Muscle layer of colon (tissue), 2 donors: ENCODE measurements around the gene HAX1.
"Not testable (repeated sequence)": the region's sequence is repeated elsewhere in the genome, so short reads cannot be mapped to it uniquely, and the experiment has no call there.

ENCODE experiments used
- H3K27ac ChIP-seq: one replicate; pipeline ENCODE4 v1.7.0; 2013; ENCODE audit warnings: low read depth, mild to moderate bottlenecking, low read length, moderate library complexity
- H3K27me3 ChIP-seq, 2 donors: one replicate each; pipeline ENCODE4 v1.7.0; 2013; ENCODE audit warnings: low read length in 2 of 2, mild to moderate bottlenecking in 2 of 2; ENCODE audit not compliant: insufficient read depth in 2 of 2, control insufficient read depth in 1 of 2
- H3K36me3 ChIP-seq: one replicate; pipeline ENCODE4 v1.7.0; 2013; ENCODE audit warnings: mild to moderate bottlenecking, low read length; ENCODE audit not compliant: insufficient read depth
- H3K4me1 ChIP-seq: one replicate; pipeline ENCODE4 v1.7.0; 2013; ENCODE audit warnings: mild to moderate bottlenecking, low read length; ENCODE audit not compliant: insufficient read depth
- H3K4me3 ChIP-seq, 2 donors: one replicate each; pipeline ENCODE4 v1.7.0; 2013; ENCODE audit warnings: low read length in 2 of 2, low read depth in 1 of 2, mild to moderate bottlenecking in 1 of 2, moderate library complexity in 1 of 2
- H3K9ac ChIP-seq: one replicate; pipeline ENCODE4 v1.7.0; 2013; ENCODE audit warnings: low read length
- H3K9me3 ChIP-seq: one replicate; pipeline ENCODE4 v1.7.0; 2013; ENCODE audit warnings: mild to moderate bottlenecking, low read length
- donor health status: abdominal sarcoma.
- donor health status: Adenocarcinoma of cecum.

HAX1 gene

DNA sequence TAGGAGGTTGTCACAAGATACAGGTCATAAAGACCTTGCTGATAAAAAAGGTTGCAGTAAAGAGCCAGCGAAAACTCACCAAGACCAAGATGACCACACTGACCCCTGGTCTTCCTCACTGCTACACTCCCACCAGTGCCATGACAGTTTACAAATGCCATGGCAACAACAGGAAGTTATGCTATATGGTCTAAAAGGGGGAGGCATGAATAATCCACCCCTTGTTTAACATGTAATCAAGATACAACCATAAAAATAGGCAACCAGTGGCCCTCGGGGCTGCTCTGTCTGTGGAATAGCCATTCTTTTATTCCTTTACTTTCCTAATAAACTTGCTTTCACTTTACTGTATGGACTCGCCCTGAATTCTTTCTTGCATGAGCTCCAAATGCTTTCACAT lies 41.8 kb downstream of the HAX1 start:
- H3K4me3 ChIP-seq, H3K9ac ChIP-seq, H3K4me1 ChIP-seq, H3K9me3 ChIP-seq, H3K27ac ChIP-seq, H3K27me3 ChIP-seq, H3K36me3 ChIP-seq: not testable (repeated sequence)

- Histone ChIP-seq H3K9ac (no peak overlapping the region), H3K9me3 (no peaks in the 10 kb centered on the region), H3K4me1 (no peaks in the 10 kb centered on the region), H3K27me3 (no peaks in the 10 kb centered on the region), H3K27ac (no peak overlapping the region), H3K36me3 (no peaks in the 10 kb centered on the region), H3K4me3 (no peak overlapping the region)
These were observed 44.3 kb downstream of the HAX1 start for GRCh38 chr1:154316704-154317103.

GRCh38 chr1:154318386-154318785 lies 46.0 kb downstream of the HAX1 start:
- Histone ChIP-seq H3K27me3 (no peaks in the 10 kb centered on the region), H3K9me3 (no peaks in the 10 kb centered on the region), H3K9ac (no peak overlapping the region), H3K27ac (no peak overlapping the region), H3K4me1 (no peaks in the 10 kb centered on the region), H3K4me3 (no peak overlapping the region), H3K36me3 (no peaks in the 10 kb centered on the region)

DNA sequence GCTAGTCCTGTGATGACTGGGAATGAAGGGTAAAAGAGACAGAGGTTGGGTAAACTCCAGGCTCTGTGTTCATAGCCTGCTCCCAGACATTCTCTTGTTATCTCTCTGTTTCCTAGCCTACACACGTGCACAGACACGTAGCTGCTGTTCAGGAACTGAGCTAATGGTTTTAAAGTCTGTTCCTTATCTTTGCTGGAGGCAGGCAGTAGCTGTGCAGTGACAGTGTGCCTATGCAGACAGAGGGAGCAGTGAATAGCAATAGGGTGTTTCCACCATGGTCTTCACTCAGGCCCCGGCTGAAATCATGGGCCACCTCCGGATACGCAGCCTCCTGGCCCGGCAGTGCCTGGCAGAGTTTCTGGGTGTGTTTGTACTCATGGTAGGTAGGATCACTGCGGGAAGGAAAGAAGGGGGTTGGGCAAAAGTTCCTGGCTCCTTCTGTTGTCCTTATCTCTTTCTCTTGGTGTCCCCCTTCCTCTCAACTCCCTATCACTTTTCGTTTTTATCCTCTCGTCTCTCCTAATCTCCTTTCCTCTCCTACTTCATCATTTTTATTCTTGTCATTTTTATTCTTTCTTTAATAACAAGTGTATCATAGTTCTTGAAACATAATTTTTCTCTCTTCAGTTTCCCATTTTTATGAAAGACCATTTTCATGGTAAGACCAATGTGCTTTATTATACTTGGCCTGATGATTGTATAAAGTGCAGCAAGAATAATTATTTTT lies 48.6 kb downstream of the HAX1 start, which contains the start of gene AQP10:
Gene AQP10 (plus strand): TSS at position 212 of the 727 bp plus-strand sequence. CDS start 63 bp downstream, at position 275.
- Histone ChIP-seq H3K9ac (no peak within 1 kb of the TSS), H3K9me3 (no peaks in the 10 kb centered on the region), H3K27ac (no peak within 1 kb of the TSS), H3K4me3 (no peak within 1 kb of the TSS), H3K4me1 (peaks cover 5% of the 10 kb centered on the region), H3K27me3 (no peaks in the 10 kb centered on the region), H3K36me3 (no peaks in the 10 kb centered on the region)

GRCh38 chr1:154321609-154321934 lies 49.1 kb downstream of the HAX1 start:
- not testable (repeated sequence) for H3K9ac ChIP-seq, H3K4me1 ChIP-seq, H3K27ac ChIP-seq, H3K27me3 ChIP-seq, H3K36me3 ChIP-seq, H3K4me3 ChIP-seq, H3K9me3 ChIP-seq

DNA sequence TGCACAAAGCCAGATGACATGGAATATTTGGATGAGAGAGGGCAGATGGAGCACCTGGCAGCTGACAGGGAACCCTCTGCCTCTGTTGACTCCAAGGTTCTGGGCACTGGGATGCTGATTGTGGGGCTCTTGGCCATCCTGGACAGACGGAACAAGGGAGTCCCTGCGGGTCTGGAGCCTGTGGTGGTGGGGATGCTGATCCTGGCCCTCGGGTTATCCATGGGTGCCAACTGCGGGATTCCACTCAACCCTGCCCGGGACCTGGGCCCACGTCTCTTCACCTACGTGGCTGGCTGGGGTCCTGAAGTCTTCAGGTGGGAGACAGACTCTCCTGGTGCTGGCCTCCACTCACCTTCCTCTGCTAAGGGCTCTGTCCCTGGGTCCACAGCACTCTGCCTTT lies 51.1 kb downstream of the HAX1 start:
- H3K9ac ChIP-seq = no peak overlapping the region
- no peaks in the 10 kb centered on the region for H3K27me3 ChIP-seq
- H3K36me3 ChIP-seq = no peaks in the 10 kb centered on the region
- H3K4me3 ChIP-seq = no peak overlapping the region
- no peak overlapping the region for H3K27ac ChIP-seq
- H3K9me3 ChIP-seq = no peaks in the 10 kb centered on the region
- peaks cover 26% of the 10 kb centered on the region for H3K4me1 ChIP-seq

GRCh38 chr1:154324241-154324640 lies 51.8 kb downstream of the HAX1 start:
- no peaks in the 10 kb centered on the region for H3K9me3 ChIP-seq
- H3K27me3 ChIP-seq = no peaks in the 10 kb centered on the region
- H3K27ac ChIP-seq = peak overlapping the region; percentile 42
- no peak overlapping the region for H3K9ac ChIP-seq
- peaks cover 29% of the 10 kb centered on the region for H3K4me1 ChIP-seq
- H3K4me3 ChIP-seq = peak overlapping the region in 1 of 2 donors; percentile 91
- H3K36me3 ChIP-seq = no peaks in the 10 kb centered on the region

- H3K9ac ChIP-seq = peak within 1 kb of the TSS; percentile 58
- H3K4me3 ChIP-seq = peak within 1 kb of the TSS; percentile 60 to 91
- peak within 1 kb of the TSS; percentile 81 for H3K27ac ChIP-seq
- H3K9me3 ChIP-seq = no peaks in the 10 kb centered on the region
- H3K36me3 ChIP-seq = no peaks in the 10 kb centered on the region
- no peaks in the 10 kb centered on the region for H3K27me3 ChIP-seq
- peaks cover 31% of the 10 kb centered on the region for H3K4me1 ChIP-seq
These were observed 52.5 kb downstream of the HAX1 start, which contains the start of gene ATP8B2 for GRCh38 chr1:154324669-154325582. TSS of gene ATP8B2 (plus strand) at chr1:154325525. CDS start at chr1:154328142, 2,617 bp downstream.
